ENCODE results near the gene SIGLEC11. TPM values are rescaled to one million over a fixed set of nuclear protein-coding genes. Genes with fewer than 3 reads are reported as not detected.
"Not testable (repeated sequence)": the region's sequence is repeated elsewhere in the genome, so short reads cannot be mapped to it uniquely, and the experiment has no call there.

The SIGLEC11 gene
- total and polyA plus RNA-seq, 2 of the 13 experiments (the other 11 are each of a cell fraction or from before 2014, with no cell fraction given): not detected

GRCh38 chr19:49925486-49925885 lies 35.5 kb downstream of the SIGLEC11 start:
- BruUV-seq (replicated peaks): no TSS peak
- Histone ChIP-seq H3K79me2 (ENCODE audit: insufficient read depth, low read length) (peaks cover 64% of the 10 kb centered on the region), H3K9me3 (ENCODE audit: low read length) (no peaks in the 10 kb centered on the region), H3K27me3 (ENCODE audit: control insufficient read depth in 1 of 2, insufficient read depth in 2 of 2, low read length in 2 of 2) (no peaks in the 10 kb centered on the region; a peak in 1 of 5 replicates), H3K4me2 (ENCODE audit: low read depth, low read length) (0 out of 2 replicates have a peak overlapping the region, but pooled peaks have one; percentile 1), H3K4me1 (ENCODE audit: insufficient read depth, low read length) (peaks cover 27% of the 10 kb centered on the region), H2AFZ (ENCODE audit: low read length) (no peak overlapping the region), H3K36me3 (replicated peaks in 1 of 2; ENCODE audit: control insufficient read depth in 1 of 2, insufficient read depth in 2 of 2, low read length in 2 of 2) (peaks cover 14 to 44% of the 10 kb centered on the region in 2 experiments; a peak in 4 of 5 replicates), H4K20me1 (ENCODE audit: insufficient read depth, low read length) (peaks cover 2% of the 10 kb centered on the region; the same call in 1 of the 2 replicates), H3K27ac (ENCODE audit: extremely low read length, insufficient read depth, low read length) (no peak overlapping the region), H3K9ac (ENCODE audit: insufficient read depth, low read depth, low read length) (no peak overlapping the region), H3K4me3 (replicated peaks in 1 of 3; ENCODE audit: insufficient read depth in 1 of 3, low read depth in 2 of 3, low read length in 3 of 3) (no peak overlapping the region)
- DNase-seq (ENCODE audit: low spot score) (no peak), ATAC-seq (no peak), FAIRE-seq (no peak)
- POLR2A ChIA-PET: no interaction called here
- WGBS (ENCODE audit: low lambda C conversion rate): 91% methylated on average over 5 of the region's 5 CpGs
- CTCF ChIA-PET (ENCODE audit: low intra/inter-chr PET ratio, low total read pairs): no interaction called here
- TF ChIP-seq ZBTB10 (CRISPR knock-in tag; IDR thresholded peaks at IDR 0.05; ENCODE audit: borderline replicate concordance) (no peak), SMARCC2 (IDR thresholded peaks at IDR 0.05) (no peak), ATF2 (CRISPR knock-in tag; IDR thresholded peaks at IDR 0.05) (no peak), RCOR2 (CRISPR knock-in tag; IDR thresholded peaks at IDR 0.05) (no peak), FOXO4 (CRISPR knock-in tag; conservative IDR thresholded peaks at IDR 0.05) (no peak)
- in situ Hi-C loops (cut with HindIII; ENCODE audit: extremely low pct_ligation_motif_present, low pct_unique_long_range_greater_than_20kb): no loop called here
- intact Hi-C loops (cut with micrococcal nuclease; ENCODE audit: unreplicated experiment): no loop called here

DNA sequence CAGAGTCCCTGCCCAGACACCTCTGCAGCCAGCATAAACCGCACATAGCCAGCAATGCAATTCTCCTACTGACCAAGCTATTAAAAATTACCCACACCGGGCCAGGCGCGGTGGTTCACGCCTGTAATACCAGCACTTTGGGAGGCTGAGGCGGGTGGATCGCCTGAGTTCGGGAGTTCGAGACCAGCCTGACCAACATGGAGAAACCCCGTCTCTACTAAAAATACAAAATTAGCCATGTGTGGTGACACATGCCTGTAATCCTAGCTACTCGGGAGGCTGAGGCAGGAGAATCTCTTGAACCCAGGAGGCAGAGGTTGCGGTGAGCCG lies 36.1 kb downstream of the SIGLEC11 start:
- H3K4me3 ChIP-seq (replicated peaks in 1 of 3; ENCODE audit: insufficient read depth in 1 of 3, low read depth in 2 of 3, low read length in 3 of 3); intact Hi-C loops (cut with micrococcal nuclease; ENCODE audit: unreplicated experiment); in situ Hi-C loops (cut with HindIII; ENCODE audit: extremely low pct_ligation_motif_present, low pct_unique_long_range_greater_than_20kb); H2AFZ ChIP-seq (ENCODE audit: low read length); BruUV-seq (replicated peaks); CTCF ChIA-PET (ENCODE audit: low intra/inter-chr PET ratio, low total read pairs); FAIRE-seq; H3K9ac ChIP-seq (ENCODE audit: insufficient read depth, low read depth, low read length); H4K20me1 ChIP-seq (ENCODE audit: insufficient read depth, low read length); H3K9me3 ChIP-seq (ENCODE audit: low read length); ATAC-seq; DNase-seq (ENCODE audit: low spot score); H3K27me3 ChIP-seq (ENCODE audit: control insufficient read depth in 1 of 2, insufficient read depth in 2 of 2, low read length in 2 of 2); H3K27ac ChIP-seq (ENCODE audit: extremely low read length, insufficient read depth, low read length); POLR2A ChIA-PET; H3K4me2 ChIP-seq (ENCODE audit: low read depth, low read length): not testable (repeated sequence)
- H3K79me2 ChIP-seq (ENCODE audit: insufficient read depth, low read length): peaks cover 68% of the 10 kb centered on the region
- H3K4me1 ChIP-seq (ENCODE audit: insufficient read depth, low read length): peaks cover 26% of the 10 kb centered on the region
- WGBS (ENCODE audit: low lambda C conversion rate): 98% methylated on average over 13 of the region's 13 CpGs
- peaks cover 14 to 44% of the 10 kb centered on the region in 2 experiments; a peak in 4 of 5 replicates for H3K36me3 ChIP-seq (replicated peaks in 1 of 2; ENCODE audit: control insufficient read depth in 1 of 2, insufficient read depth in 2 of 2, low read length in 2 of 2)
